GM21390 (cell line): ENCODE measurements around the gene ESAM.
A peak's percentile ranks its signal among the peaks of the same experiment; 100 is the strongest.

ENCODE experiments used
- ATAC-seq: cut with Tn5 transposase; IDR thresholded peaks from one replicate; pipeline ENCODE4 v1.9.1; 2021; ENCODE audit not compliant: unreplicated experiment

Gene ESAM

GRCh38 chr11:124753624-124754023 is 8.5 kb downstream of the ESAM start:
- no peak for ATAC-seq

GRCh38 chr11:124753205-124753604 is 8.9 kb downstream of the ESAM start:
- no peak for ATAC-seq

- no peak for ATAC-seq
These were observed 9.5 kb downstream of the ESAM start for GRCh38 chr11:124752471-124753102.

GRCh38 chr11:124751741-124752470 is 10.2 kb downstream of the ESAM start, which contains the start of gene VSIG2:
TSS of gene VSIG2 (minus strand) at chr11:124752255. CDS start at chr11:124752137, 118 bp downstream.
- ATAC-seq: no peak

- ATAC-seq: no peak
These were observed 10.7 kb downstream of the ESAM start for GRCh38 chr11:124751391-124751740.

GRCh38 chr11:124749912-124750311 is 12.2 kb downstream of the ESAM start:
- no peak for ATAC-seq

GRCh38 chr11:124748481-124749343 is 13.4 kb downstream of the ESAM start:
- no peak for ATAC-seq

- ATAC-seq: no peak
These were observed 14.0 kb downstream of the ESAM start for GRCh38 chr11:124748100-124748418.

- ATAC-seq: no peak
These were observed 14.5 kb downstream of the ESAM start for GRCh38 chr11:124747406-124748099.

GRCh38 chr11:124746621-124747243 is 15.4 kb downstream of the ESAM start:
- peak; percentile 92 for ATAC-seq

GRCh38 chr11:124745835-124746620 is 16.1 kb downstream of the ESAM start:
- ATAC-seq: peak; percentile 25

GRCh38 chr11:124745270-124745834 is 16.7 kb downstream of the ESAM start:
- no peak for ATAC-seq

GRCh38 chr11:124743050-124743449 is 19.0 kb downstream of the ESAM start:
- no peak for ATAC-seq

- no peak for ATAC-seq
These were observed 19.5 kb downstream of the ESAM start for GRCh38 chr11:124742555-124742954.

GRCh38 chr11:124740277-124740882 is 21.7 kb downstream of the ESAM start:
- ATAC-seq: peak; percentile 40

GRCh38 chr11:124739479-124740276 is 22.4 kb downstream of the ESAM start, which contains the start of gene NRGN:
TSS of gene NRGN (plus strand) at chr11:124739942. CDS start at chr11:124740085, 143 bp downstream.
- peak; percentile 99 for ATAC-seq

GRCh38 chr11:124738713-124739478 is 23.2 kb downstream of the ESAM start:
- no peak for ATAC-seq
